Activated CD4-positive, alpha-beta T cell treated with anti-CD3 and anti-CD28 coated beads for 48 hours (primary cell): ENCODE results near the gene VPS9D1.
A peak's percentile ranks its signal among the peaks of the same experiment; 100 is the strongest.
"Not testable (repeated sequence)": the region's sequence is repeated elsewhere in the genome, so short reads cannot be mapped to it uniquely, and the experiment has no call there.

Experiments used
- DNase-seq: peaks from one replicate; pipeline ENCODE4 v3.0.0-alpha.2; 2020

Gene VPS9D1

DNA sequence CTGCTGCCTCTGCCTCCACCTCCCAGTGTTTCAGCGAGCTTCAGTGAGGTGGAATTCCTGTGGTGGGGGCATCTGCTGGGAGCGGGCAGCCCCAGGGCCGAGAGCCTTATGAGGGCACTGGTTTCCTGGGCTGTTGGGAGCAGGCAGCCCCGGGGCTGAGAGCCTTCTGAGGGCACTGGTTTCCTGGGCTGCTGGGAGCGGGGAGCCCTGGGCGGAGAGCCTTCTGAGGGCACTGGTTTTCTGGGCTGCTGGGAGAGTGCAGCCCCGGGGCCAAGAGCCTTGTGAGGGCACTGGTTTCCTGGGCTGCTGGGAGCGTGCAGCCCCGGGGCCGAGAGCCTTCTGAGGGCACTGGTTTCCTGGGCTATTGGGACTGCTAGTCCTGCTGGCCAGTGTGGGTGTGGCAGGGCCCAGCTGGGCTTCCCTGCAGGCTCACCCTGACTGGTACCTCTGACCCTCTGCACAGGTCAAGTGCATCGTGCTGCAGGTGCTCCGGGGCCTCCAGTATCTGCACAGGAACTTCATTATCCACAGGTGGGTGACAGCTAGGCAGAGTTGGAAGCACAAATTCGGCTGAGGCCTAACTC, 28.6 kb downstream of the VPS9D1 start:
- DNase-seq = no peak

DNA sequence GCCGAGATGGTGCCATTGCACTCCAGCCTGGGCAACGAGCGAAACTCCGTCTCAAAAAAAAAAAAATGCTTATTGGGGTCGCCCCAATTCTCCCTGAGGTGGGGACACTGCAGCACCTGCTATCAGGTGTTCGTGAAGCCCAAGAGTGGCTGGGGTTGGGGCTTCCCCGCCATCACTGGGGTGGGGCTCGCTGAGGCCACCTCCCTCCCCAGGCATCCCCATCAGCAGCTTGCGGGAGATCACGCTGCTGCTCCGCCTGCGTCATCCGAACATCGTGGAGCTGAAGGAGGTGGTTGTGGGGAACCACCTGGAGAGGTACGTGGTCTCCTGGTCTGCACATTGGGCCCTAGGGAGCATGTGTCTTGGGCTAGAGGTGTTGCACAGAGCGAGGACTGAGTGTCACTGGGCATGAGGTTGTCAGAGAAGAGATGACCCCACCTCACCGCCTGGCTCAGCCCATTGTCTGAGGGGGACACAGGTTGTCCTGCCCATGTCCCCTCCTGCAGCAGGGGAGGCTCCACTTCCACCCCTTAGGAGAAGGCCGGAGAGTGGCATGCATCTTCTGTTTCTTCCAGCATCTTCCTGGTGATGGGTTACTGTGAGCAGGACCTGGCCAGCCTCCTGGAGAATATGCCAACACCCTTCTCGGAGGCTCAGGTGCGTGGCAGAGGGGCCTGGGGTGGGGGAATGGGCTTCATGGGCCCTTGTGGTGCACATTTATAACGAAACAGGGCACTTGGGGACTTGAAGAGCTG, 29.3 kb downstream of the VPS9D1 start:
- DNase-seq = no peak

DNA sequence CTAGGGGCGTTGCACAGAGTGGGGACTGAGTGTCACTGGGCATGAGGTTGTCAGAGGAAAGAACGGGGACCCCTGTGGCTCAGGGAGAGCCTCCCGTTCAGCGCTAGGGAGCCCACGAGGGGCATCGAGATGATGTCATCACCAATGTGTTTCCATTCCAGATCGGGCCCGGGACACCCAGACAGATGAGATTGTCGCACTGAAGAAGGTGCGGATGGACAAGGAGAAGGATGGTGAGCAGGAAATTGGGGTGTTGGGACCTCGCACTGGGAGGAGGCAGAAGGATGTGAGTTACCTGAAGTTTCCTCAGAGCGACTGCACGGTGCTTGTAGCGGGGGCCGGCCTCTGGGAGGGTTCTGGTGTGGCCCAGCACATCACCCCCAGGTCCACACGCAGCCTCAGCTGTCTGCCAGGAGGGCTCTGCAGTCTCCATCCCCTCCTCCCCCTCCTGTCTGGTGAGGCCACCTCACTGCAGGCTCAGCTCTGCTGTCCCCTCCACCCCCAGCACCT, 30.3 kb downstream of the VPS9D1 start:
- no peak for DNase-seq

DNA sequence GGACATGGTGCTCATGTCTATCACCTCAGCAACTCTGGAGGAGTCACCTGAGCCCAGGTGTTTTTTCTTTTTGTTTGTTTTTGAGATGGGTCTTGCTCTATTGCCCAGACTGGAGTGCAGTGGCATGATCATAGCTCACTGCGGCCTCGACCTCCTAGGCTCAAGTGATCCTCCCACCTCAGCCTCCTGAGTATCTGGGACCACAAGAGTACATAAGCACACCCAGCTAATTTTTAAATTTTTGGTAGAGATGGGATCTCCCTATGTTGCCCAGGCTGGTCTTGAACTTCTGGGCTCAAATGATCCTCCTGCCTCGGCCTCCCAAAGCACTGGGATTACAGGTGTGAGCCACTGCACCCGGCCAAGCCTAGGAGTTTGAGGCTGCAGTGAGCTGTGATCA, 31.1 kb downstream of the VPS9D1 start:
- DNase-seq = not testable (repeated sequence)

DNA sequence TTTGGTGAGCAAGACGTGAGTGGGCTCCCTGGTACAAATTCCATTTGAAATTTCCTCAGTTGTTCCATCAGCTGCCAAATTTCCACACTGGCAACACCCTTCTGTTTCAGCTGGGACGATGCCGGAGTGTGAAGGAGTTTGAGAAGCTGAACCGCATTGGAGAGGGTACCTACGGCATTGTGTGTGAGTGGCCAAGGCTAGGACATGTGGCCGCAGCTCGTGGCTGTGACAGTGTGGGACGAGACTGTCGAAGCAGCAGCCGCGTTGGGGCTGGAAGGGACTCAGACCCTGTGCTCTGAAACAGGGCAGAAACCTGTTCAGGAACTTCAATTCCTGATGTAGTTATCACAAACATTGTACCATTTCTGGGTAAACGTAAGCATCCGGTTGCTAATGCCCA, 31.6 kb downstream of the VPS9D1 start:
- no peak for DNase-seq

DNA sequence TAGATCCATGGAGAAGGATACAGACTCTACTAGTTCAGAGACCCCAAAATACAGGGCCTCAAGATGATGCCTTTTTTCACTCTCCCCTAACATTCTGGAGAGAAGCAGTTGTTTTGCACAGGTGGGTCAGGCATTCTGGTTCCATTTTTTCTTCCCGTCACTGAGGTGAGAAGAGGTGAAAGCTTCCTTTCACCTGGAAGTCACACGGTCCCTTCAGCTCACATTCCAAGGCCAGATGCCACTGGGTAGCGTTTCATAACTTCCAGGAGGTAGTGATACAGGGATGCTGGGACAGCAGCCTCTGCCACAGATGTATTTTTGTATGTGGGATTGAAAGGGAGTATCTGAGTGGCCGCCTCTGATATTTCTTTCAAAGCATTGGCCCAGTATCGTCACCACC, 32.3 kb downstream of the VPS9D1 start:
- DNase-seq = no peak

DNA sequence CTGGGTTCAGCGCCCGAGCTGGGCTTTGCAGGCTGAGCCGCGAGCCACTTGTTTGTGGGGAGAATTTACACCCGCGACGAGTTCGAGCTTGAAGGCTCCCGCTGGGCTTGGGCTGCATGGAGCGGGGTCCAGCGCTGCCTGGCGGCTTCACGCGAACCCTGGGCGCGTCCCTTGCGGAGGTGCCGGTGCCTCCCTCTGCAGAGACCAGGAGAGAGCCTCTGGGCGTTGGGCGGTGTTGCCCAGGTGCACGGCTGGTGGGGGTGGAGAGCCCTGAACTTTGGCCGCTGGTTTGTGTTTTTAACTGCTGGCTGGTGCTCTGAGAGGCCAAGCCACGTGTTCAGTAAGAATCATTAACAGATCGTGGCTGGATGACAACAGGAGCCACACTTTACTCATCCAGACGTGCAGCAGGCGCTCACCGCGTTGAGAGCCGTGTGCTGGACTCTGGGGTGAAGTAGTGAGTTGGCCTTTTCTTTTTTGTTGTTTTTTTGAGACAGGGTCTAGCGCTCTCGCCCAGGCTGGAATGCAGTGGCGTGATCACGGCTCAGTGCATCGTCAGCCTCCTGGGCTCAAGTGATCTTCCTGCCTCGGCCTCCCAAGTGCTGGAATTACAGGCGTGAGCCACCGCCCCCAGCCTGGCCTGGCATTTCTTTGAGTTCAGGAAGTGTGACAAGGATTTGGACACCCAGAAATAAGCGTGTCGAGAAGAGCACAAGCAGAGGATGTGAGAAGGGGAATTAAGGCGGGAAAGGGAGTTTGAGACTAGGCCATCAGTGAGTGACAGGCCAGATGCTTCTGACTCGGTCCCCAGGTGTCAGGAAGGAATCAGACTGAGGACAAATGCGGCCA, 33.4 kb downstream of the VPS9D1 start:
- DNase-seq = peak; percentile 38

DNA sequence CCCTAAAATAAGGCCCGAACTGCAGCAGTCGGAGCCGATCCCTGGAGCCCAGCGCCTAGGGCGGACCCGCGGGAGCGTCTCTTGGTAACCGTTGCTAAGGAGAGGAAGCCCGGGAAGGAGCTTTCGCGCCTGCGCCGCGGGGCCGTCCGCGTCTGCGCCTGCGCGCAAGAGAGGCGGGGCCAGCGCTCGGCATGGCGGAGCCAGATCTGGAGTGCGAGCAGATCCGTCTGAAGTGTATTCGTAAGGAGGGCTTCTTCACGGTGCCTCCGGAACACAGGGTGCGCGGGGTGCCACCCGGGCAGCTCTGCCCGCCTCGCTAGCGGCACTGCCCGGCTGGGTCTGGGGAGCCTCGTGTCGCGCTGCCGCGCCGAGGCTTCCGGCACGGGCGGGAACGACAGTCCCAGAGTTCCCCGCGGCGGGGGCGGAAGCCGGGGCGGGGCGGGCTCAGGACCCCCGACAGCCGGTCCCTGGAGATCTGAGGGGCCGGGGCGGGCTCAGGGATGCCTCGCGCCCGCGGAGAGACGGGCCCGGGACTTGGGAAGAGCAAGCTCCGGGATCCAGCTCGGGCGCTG, 34.1 kb downstream of the VPS9D1 start, which contains the start of gene CDK10:
Gene CDK10 (plus strand): TSS at position 170 of the 572 bp plus-strand sequence. CDS start 22 bp downstream, at position 192.
- peak; percentile 94 for DNase-seq

DNA sequence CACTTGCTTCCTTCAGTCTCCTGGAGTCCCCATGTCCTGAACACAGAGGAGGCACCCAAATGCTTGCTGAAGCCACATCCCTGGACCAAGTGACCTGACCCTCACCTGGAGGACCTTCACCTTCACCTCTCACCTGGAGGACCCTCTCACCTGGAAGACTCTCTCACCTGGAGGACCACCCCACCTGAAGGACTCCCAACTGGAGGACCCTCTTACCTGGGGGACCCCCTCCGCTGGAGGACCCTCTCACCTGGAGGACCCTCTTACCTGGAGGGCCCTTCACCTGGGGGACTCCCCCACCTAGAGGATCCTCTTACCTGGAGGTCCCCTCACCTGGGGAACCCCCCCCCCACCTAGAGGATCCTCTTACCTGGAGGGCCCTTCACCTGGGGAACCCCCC, 34.8 kb downstream of the VPS9D1 start:
- DNase-seq = no peak

DNA sequence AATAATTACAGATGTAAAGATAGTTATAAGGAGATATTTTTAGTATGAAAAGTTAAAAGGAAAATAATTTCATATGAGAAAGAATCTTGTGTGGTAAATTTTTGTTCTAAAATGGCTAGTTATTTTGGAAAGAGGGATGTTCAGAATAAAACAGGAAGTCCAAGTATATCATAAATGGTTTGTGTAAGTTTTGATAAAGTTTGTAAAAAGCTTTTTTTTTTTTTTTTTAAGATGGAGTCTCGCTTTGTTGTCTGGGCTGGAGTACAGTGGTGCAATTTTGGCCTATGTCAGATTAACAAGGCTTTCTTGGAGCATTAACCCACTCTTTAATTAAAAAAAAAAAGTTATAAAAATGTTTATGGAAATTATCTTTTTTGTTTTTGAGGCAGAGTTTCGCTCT, 42.4 kb downstream of the VPS9D1 start:
- DNase-seq = no peak

DNA sequence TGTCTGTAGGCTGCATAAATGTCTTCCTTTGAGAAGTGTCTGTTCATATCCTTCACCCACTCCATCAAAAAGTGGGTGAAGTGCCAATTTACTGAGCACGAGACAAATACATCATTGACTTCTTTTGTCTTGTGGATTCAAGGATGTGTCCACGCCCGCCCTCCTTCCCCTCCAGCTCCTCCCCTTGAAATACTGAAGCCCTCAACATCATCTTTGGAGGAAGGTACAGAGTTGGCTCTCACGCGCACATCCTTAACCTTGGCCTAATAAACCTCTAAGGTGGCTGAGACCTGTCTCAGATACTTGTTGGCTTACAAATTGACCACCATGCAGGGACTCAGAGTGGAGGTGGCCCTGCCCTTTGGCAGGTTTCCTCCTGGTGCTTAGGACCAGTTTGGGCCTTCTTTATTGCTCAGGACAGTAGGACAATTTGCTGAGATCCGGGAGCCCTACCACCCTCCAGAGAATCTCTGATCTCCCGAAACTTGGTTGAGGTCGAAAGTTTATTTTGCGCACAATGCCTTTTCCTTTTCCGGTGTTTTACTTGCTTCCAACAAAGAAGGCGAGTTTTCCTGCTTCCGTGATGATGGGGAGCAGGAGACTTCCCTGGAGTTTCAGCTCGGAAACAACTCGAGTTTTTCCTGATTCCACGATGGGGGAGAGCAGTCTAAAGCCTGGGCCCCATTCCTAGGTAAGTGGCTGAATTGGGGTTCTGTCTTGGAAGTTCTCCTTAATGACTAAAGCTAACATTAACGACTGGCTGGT, 48.3 kb downstream of the VPS9D1 start:
- DNase-seq = no peak

DNA sequence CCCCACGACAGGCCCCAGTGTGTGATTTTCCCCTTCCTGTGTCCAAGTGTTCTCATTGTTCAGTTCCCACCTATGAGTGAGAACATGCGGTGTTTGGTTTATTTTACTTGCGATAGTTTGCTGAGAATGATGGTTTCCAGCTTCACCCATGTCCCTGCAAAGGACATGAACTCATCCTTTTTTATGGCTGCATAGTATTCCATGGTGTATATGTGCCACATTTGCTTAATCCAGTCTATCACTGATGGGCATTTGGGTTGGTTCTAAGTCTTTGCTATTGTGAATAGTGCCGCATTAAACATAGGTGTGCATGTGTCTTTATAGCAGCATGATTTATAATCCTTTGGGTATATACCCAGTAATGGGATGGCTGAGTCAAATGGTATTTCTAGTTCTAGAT, 49.1 kb downstream of the VPS9D1 start:
- not testable (repeated sequence) for DNase-seq

DNA sequence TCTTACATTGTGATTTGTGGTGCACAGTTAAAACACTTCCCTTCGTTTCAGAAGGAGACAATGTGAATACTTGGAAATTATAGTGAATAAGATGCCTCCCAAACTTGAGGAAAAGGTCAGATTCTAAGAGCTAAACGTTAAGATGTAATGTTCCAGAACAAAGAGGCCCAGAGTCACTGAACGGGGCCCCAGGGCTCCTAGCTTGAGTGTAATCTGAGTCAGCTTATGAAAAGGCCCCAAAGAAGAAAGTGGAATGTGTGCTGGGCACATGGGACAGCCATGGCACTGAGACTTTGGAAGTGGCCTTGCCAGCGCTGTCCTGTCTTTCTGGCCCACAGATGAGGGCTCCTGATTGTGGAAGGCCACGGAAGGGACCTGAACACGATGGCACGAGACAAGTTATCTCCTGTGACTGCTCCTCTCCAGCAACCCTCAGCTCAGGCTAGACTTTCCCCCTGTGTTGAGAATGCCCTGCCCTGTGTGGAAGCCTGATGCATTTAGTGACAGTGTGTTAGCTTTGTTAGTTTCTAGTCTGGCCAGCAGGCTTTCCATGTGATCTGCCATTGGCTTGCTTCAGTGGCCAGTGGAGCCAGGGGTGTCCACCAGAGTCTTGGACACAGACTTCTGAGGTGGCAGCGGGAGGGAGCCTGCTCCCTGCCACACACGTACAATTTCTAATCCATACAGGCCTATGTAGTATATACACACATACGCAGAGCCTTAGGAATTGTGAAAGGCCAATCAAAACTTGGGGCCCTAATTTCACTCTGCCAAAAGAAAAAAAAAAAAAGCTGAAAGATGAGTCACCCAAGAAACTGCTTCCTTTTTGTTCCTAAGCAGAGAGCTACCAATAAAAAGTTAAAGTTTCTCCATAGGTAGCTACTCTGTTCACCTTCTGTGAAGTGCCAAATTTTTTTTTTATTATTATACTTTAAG, 49.9 kb downstream of the VPS9D1 start:
- no peak for DNase-seq

DNA sequence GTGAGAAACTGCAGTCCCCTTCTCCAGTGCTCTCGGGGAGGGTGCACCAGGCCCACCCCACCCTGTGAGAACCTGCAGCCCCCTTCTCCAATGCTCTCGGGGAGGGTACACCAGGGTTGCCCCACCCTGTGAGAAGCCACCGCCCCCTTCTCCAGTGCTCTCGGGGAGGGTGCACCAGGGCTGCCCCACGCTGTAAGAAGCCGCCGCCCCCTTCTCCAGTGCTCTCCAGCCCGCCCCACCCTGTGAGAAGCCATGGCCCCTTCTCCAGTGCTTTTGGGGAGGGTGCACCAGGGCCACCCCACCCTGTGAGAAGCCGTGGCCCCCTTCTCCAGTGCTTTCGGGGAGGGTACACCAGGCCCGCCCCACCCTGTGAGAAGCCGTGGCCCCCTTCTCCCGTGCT, 50.9 kb downstream of the VPS9D1 start:
- DNase-seq = no peak

DNA sequence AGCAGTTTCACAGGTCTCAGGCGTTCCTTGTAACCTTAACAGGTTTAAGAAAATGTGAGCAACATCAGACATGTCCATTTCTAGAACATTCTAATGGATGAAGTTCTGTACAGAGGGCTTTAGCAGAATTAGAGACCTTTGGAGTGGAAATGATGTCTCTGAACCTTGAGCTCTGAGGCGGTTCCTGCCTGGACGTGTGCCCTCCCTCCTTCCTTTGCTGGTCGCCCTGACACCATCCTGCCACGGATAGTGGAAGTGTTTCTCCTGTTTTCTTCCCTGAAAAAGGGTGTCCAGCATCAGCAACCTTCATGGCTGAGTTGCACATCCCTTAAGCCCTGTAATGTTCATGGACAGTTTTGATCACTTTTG, 51.9 kb downstream of the VPS9D1 start:
- DNase-seq = no peak

DNA sequence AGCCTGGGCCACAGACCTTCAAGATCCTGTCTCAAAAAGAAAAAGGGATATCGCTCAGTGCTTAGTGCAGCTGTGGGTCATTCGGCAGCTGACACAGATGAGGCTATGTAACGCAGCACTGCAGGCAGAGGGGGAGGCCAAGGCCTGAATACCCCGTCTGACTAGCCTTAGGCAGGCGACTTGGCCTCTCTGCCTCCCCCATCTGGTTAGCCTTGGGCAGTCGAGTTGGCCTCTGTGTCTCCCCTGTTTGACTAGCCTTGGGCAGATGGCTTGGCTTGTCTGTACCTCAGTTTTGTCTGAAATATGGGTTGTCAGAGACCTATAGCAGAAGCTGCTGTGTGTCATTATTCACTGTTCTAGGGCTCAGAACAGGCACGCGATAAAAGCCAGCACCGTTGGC, 53.1 kb downstream of the VPS9D1 start:
- DNase-seq = no peak

DNA sequence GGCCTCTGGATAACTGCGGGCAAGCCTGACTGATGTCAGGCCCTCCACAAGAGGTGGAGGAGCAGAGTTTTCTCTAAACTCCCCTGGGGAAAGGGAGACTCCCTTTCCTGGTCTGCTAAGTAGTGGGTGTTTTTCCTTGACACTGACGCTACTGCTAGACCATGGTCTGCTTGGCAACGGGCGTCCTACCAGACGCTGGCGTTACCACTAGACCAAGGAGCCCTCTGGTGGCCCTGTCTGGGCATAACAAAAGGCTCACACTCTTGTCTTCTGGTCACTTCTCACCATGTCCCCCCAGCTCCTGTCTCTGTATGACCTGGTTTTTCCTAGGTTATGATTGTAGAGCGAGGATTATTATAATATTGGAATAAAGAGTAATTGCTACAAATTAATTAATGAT, 53.7 kb downstream of the VPS9D1 start:
- DNase-seq = peak; percentile 40

DNA sequence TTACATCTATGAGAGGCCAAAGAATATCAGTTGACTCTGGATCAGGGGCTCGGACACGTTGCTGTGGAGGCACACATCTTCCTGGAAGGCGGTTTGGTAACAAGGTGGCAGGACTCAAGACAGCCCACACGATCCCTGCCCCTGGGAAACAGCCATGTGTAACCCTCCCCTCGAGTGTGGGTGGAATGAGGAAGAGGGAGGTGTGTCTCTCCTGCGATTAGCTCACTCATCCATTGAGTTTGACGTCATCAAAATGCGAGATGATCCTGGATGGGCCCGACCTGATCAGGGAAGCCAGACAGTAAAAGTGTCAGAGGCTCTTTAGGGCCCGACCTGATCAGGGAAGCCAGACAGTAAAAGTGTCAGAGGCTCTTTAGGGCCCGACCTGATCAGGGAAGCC, 56.5 kb downstream of the VPS9D1 start:
- not testable (repeated sequence) for DNase-seq

DNA sequence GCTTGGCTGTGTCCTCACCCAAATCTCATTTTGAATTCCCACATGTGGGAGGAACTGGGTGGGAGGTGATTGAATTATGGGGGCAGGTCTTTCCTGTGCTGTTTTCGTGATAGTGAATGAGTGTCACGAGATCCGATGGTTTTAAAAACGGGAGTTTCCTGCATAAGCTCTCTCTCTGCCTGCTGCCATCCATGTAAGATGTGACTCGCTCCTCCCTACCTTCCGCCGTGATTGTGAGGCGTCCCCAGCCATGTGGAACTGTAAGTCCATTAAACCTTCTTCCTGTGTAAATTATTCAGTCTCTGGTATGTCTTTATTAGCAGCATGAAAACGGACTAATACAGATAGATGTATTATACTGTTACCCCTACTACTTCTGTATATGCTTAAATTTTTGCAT, 59.5 kb downstream of the VPS9D1 start:
- no peak for DNase-seq

DNA sequence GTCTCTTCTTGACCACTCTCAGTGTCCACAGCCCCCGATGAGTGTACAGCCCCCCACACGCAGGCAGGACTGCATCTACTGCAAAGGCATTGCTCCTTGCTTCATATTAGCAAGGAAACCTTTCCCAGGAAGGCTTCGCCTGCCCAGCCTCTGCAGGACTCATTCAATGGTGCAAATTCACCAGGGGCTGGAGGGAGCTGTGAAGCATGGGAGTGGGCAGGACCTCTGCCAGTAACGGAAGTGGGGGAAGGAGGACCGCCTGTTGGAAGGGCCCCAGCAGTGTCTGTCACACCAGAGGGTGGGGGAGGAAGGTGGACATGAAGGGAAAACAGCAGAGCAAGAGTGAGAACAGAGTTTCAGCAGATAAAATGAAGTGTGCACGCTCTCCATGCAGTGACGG, 60.6 kb downstream of the VPS9D1 start:
- DNase-seq = no peak

DNA sequence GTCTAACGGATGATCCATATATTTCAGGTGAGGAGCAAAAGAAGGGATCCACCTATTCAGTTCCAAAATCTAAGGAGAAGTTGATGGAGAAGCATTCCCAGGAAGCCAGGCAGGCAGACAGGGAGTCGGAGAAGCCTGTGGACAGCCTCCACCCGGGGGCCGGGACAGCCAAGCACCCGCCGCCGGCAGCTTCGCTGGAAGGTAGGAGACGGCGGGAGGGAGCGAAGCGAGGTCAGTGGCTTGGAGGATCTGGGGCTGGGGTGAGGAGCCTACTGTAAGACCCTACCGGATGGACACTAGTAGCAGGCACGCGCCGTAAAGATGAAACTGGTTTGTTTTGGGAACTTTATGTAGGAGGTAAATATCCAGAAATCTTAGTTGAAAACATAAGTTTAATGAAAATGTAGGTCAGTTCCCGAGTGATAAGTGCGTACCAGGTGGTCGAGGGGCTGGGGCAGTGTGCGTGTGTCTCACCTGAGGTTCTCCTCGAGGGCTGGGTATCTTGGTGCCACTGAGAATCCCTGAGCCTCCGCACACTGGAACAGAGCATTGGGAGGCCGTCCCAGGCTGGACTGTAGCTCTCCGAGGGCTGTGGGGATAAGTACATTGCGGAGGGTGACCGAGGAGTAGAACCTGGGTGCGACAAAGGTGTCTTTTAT, 62.3 kb downstream of the VPS9D1 start:
- DNase-seq = peak; percentile 45
